ENCODE results near the gene SPTB.

SPTB gene

GRCh38 chr14:64885559-64885958 is 5.9 kb upstream of the SPTB start:
- DNase-seq (ENCODE audit: low read depth): no peak

GRCh38 chr14:64880221-64881121 is 764 bp upstream of the SPTB start:
- no peak for DNase-seq (ENCODE audit: low read depth)

GRCh38 chr14:64878837-64879634 is 671 bp downstream of the SPTB start:
- DNase-seq (ENCODE audit: low read depth): no peak

DNA sequence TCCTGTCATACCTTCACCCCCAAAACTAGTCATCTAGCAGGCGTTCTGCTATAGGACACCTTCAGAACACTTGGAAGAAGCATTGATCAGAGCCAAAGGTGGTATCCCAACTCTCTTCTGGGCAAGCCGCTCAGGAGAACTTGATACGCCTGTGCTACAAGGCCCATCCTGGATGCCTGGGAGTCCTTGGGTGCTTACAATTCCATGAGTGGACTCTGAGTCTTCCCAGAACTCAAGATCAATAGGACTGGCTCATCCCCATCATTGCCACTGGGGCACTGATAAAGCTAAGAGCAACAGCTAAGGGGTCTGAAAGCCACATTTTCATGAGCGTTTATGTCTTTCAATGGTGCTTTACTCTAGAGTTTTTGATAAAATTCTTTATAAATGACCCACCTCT is 1.9 kb downstream of the SPTB start:
- no peak for DNase-seq (ENCODE audit: low read depth)

DNA sequence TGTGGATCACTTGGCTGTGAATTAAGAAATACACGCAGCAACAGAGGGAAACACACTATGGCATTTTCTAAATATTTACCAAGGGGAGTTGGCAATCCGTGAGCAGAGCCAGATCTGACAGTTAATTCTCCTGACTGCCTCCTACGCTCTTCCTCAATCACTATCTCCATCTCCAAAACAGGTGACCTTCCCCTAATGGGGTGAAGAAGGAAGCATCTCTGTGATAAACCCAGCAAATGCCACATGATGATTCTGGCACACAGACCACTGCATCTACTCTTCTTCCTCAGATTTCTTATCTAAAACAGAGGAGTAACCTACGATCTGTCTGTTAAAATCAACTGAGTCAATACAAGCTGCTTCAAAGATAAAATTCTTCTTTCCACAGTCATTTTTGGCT is 4.4 kb downstream of the SPTB start:
- no peak for DNase-seq (ENCODE audit: low read depth)

DNA sequence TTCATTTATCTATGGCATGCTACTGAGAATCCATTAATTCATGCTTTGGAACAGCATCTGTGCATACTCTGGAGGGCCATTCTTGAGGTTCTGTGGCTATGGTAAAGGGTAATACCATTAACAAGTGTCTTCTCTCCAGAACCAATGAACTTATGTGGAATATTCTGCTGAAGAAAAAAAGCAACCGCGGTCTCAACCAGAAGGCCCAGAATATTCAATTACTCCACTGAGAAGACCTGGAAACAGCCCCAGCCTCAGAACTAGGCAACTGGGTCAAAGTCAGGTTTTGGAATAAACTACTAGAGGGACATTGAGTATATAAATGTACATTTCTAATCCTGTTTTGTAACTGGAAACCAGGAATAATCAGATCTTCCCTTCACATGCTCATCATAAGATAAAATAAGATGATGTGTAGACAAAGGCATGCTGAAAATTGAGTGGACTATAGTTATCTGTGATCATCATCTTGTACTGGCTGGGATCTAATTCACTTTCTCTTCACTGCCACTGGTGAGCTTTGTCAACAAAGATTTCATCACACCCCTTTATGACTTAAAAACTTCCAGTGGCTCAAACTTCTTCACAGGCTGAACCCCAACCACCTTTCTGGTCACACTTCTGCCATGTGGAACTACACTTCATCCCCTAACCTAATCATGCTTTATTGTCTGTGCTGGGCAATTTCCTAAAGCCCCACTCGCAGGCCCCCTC is 6.0 kb downstream of the SPTB start:
- DNase-seq (ENCODE audit: low read depth): no peak

DNA sequence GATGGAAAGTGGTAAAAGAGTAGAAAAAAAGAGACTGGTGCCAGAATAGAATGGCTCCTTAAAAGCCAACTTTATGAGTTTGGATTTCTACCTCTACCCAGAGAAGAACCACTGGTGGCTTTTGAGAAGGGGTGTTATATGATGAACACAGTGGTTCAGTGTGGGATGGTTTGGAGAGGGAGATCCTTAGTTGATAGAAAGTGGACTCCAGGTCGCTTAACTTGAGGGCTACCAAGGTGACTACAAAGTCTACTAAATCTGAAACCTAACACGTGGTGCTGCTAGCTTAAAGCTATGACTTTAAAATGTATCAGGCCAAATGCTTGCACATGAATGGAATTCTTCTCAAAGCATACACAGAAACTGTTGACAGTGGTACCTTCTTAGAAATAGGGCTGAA is 8.4 kb downstream of the SPTB start:
- DNase-seq (ENCODE audit: low read depth): no peak

DNA sequence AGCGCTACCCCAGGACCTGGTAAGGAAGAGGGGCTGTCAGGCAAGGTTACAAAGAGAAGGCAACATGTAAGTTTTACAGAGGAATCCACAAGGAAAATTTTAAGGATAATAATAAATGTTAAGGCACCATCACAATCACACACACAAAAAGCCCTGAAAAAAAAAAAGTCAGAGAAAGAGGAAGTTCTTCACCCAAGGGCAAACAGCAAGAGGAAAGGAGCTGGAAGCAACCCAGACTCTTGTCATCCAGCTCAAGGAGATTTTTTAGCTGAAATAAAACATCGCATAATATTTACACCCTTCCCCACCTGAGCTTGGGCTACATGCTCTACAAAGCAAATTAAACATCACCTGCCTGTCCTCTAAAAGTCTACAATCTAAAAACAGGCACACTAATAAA is 9.5 kb downstream of the SPTB start:
- no peak for DNase-seq (ENCODE audit: low read depth)

GRCh38 chr14:64868841-64869240 is 10.9 kb downstream of the SPTB start:
- DNase-seq (ENCODE audit: low read depth): no peak

- no peak for DNase-seq (ENCODE audit: low read depth)
Measured at GRCh38 chr14:64868379-64868778, 11.3 kb downstream of the SPTB start.

- DNase-seq (ENCODE audit: low read depth): no peak
Measured at GRCh38 chr14:64867182-64867581, 12.5 kb downstream of the SPTB start.

- DNase-seq (ENCODE audit: low read depth): no peak
Measured at GRCh38 chr14:64865992-64866391, 13.7 kb downstream of the SPTB start.

DNA sequence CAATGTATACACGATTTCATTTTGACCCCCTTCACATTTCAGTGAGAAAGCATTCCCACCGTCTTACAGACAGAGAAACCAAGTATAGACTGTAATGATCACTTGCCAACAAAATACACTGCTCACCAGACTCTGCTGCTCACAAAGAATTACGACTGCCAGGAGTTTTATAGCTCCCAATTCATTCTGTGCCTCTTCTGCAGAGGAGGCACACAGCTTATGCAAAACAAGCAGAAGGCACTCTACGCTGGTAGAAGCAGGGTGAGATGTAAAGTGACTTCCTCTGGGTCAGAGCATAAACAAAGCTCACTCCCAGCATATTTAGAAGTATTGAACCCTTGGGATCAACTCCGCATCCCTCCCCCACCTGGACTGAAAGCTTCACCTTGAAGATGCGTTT is 14.6 kb downstream of the SPTB start:
- DNase-seq (ENCODE audit: low read depth): no peak

GRCh38 chr14:64864258-64864657 is 15.4 kb downstream of the SPTB start:
- no peak for DNase-seq (ENCODE audit: low read depth)

- DNase-seq (ENCODE audit: low read depth): no peak
Measured at GRCh38 chr14:64861916-64862315, 17.8 kb downstream of the SPTB start.

- no peak for DNase-seq (ENCODE audit: low read depth)
Measured at GRCh38 chr14:64860039-64860438, 19.7 kb downstream of the SPTB start.

- DNase-seq (ENCODE audit: low read depth): no peak
Measured at GRCh38 chr14:64857979-64858744, 21.5 kb downstream of the SPTB start.

- no peak for DNase-seq (ENCODE audit: low read depth)
Measured at GRCh38 chr14:64856529-64857445, 22.9 kb downstream of the SPTB start.

DNA sequence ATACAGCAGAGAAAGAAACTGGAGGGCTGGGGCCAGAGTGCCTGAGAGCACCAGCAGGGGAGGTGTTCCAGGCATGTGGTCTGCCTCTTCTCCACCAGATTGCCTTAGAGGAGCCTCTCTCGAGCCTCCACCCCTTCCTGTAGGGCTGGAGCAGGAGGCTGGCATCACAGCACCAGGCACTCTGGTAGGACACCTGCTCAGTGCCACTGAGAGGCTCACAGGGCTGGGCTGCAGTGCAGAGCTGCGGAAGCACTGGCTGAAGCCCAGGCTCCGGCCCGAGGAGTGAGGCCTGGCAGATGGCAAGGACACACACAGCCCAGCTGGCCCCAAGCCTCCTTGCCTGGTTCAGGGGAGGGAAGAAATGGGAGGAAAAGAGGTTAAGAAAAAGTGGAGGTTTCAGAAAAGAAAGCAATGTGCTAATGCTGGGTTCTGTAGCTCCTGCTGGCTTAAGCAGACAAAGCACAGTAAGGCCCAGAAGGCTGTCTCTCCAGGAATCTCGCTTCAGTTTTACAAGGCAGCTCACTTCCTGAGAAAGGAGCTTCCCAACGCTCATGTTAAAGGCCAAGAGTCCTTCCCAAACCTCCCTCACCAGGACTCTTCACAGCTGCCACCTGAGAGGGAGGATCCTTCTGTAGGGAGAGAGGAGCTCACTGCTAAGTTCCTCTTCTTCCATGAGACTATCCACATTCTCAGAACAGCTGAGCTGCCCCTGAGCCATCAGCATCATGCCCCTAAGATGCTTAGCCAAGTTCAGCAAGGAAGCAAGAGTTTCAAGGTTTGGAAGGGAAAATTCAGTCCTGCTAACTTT is 23.8 kb downstream of the SPTB start:
- DNase-seq (ENCODE audit: low read depth): no peak

Measured in HS-5 (cell line).